Embryonic facial prominence (tissue), 1 donor: ENCODE measurements around the gene CARD10.

ENCODE experiments used
- DNase-seq: peaks from one replicate; pipeline ENCODE4 v3.0.0-alpha.2; 2016; ENCODE audit errors: extremely low spot score

CARD10 gene

DNA sequence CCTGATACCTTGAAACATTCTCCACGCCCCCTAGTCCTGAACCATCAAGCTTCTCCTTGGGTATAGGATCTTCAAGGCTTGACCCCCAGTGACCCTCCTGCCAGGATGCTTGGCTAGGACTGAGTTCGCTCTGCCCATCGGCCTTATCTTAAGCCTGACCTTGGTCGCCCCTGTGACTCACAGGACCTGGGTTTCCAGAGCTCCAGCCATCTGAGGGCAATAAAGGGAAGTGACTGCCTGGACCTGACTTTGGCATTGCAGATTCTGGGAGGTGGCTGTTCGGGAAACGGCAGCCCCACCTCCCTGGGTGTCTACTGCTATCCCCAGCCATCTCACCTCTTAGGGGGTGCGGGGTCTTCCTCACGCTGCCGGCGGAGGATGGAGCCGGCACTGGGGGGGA lies 15.4 kb downstream of the CARD10 start:
- DNase-seq: no peak

DNA sequence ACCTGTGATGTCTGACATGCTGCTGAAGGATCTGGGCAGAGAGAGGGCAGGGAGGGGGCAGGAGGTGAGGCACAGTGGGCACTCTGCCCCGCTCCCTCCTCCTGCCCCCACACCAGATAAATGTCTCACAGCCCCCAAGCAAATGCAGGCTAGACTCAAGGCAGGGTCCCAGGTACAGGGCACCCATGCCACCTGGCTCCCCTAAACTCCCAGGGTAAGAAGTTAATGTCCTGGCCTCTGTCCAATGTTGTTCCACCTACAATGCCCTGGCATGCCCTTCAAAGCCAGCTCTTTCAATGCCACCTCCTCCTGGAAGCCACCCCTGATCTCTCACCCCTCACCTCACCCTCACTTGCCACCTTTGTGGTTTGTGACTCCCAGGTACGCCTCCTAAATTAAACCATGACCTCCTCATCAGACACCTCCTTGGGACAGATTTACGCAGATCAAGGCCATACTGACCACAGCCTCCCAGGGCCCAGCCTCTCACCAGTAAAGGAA lies 16.0 kb downstream of the CARD10 start:
- no peak for DNase-seq

- DNase-seq: no peak
These were observed 16.7 kb downstream of the CARD10 start for GRCh38 chr22:37502342-37503182.

GRCh38 chr22:37501610-37502341 lies 17.4 kb downstream of the CARD10 start:
- DNase-seq: no peak

- no peak for DNase-seq
These were observed 18.2 kb downstream of the CARD10 start for GRCh38 chr22:37500745-37501609.

DNA sequence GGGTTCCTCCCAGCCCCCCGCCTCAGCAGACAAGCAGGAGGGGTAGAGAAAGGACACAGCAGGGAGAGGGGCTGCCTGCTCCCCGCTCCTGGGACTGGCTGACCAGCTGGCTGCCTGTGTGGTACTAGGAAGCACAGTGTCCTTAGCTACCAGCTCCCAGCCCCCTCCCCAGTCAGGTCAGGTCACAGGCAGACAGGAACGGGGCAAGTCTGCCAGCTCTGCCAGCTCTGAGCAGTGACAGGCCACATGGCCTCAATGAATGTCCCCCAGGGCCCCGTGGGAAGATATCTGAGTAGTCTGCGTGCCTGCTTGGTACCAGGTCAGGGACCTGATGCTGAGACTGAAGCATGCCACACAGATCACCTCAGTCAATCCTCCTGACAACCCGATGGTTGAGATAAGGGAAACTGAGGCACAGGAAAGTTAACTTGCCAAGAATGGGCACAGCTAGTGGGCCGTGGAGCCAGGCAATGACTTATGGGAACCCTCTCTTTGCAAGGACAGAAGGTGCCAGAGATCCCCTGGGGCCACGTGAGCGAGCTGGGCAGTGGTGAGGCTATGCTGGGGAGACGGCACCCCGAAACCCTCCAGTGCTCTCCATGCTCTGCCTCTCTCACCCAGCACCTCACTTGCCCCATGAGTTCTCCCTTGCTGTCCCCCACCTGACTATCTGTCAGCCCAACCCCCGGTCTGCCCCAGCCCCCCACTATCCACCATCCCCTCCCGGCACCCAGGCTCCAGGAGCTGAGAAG lies 19.2 kb downstream of the CARD10 start:
- DNase-seq: no peak

- DNase-seq: no peak
These were observed 20.0 kb downstream of the CARD10 start for GRCh38 chr22:37499027-37499707.

DNA sequence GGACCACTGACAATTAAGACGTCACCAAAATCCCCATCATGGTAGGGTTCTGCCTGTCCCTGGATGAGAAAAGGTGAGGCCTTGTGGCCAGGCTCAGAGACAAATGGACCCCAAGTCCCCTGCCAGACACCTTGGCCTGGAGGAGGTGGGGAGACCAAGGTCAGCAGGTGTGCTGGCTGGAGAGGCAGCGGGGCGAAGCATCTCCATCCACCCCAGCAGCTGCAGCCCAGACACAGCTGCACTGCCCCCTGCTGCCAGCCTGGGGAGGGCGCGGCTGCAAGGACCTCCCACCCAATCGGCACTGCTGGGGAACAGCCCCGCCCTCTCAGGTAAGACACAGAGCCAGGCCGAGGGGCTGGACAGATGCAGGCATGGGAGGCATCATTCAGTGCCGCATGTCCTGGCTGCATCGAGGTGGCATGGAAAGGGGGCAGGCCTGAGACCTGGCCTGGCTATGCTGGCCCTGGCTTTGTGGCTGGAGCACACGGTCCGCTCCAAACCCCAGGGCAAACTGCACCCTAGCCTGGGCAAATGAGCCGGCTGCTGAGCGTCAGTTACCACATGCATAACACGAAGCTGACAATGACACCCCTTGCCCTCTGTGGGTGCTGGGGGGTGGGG lies 20.8 kb downstream of the CARD10 start:
- no peak for DNase-seq

- DNase-seq: no peak
These were observed 22.1 kb downstream of the CARD10 start for GRCh38 chr22:37497062-37497599.

GRCh38 chr22:37496651-37497050 lies 22.6 kb downstream of the CARD10 start:
- no peak for DNase-seq

DNA sequence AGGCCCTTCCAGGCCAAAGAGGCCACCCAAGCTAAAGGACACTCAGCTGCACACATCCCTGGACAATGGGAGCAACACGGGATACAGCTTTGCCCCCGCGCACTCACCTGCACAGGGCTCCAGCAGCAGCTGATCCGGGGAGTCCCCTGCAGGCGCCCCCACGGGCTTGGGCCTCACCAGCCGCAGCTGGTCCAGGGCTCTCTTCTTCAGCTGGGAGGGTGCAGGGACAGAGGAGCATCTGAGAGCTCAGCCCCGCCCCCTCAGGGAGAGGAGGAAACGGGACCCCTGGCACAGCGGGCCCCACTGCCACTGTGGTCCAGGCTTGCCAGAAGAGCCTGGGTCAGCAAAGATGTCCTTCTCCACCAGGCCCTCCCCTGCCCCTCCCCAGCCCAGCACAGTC lies 25.2 kb downstream of the CARD10 start:
- no peak for DNase-seq

- DNase-seq: no peak
These were observed 26.5 kb downstream of the CARD10 start for GRCh38 chr22:37492428-37493344.

GRCh38 chr22:37491559-37492427 lies 27.4 kb downstream of the CARD10 start:
- DNase-seq: no peak

- no peak for DNase-seq
These were observed 28.1 kb downstream of the CARD10 start for GRCh38 chr22:37491106-37491505.

- no peak for DNase-seq
These were observed 29.2 kb downstream of the CARD10 start for GRCh38 chr22:37489983-37490382.

GRCh38 chr22:37488337-37489135 lies 30.7 kb downstream of the CARD10 start:
- no peak for DNase-seq

- no peak for DNase-seq
These were observed 31.6 kb downstream of the CARD10 start for GRCh38 chr22:37487571-37487970.
